Epithelial cell of esophagus (primary cell): ENCODE measurements around the gene SLC44A2.
A peak's percentile ranks its signal among the peaks of the same experiment; 100 is the strongest.

ENCODE experiments used
- DNase-seq: peaks from one replicate; pipeline ENCODE4 v3.0.0; 2010; ENCODE audit warnings: low read depth
- H3K4me3 ChIP-seq: 2 replicates; pipeline ENCODE4 v1.5.1; 2011; ENCODE audit warnings: mild to moderate bottlenecking, low read length, control low read depth
- TF ChIP-seq, protein P1 (sequence below): IDR thresholded peaks from 2 replicates; pipeline ENCODE4 v1.5.1; 2011; ENCODE audit warnings: low read depth, mild to moderate bottlenecking, low read length, control low read depth, inconsistent platforms; ENCODE audit not compliant: insufficient read depth; ENCODE audit errors: missing control alignments

Gene SLC44A2

DNA sequence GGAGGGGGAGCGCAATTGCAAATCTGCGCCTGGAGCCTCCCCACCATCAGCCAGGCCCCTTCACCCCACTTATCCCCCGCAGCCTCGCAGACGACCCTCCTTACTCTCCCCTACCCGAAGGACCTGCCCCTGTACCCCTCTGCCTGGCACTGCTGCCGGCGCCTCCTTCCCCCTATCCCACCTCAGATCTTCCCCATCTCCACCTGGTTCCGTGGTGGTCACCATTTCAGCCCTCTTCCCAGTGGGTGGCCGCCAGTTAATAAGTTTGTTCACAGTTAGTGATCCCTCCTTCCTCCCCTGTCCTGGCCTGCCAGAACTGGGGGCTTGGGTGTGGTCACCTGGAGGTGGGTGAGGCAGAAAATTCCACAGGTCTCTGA lies 397 bp downstream of the SLC44A2 start:
- no peak for DNase-seq
- H3K4me3 ChIP-seq: peak overlapping the region; percentile 83
- TF ChIP-seq, protein P1, sequence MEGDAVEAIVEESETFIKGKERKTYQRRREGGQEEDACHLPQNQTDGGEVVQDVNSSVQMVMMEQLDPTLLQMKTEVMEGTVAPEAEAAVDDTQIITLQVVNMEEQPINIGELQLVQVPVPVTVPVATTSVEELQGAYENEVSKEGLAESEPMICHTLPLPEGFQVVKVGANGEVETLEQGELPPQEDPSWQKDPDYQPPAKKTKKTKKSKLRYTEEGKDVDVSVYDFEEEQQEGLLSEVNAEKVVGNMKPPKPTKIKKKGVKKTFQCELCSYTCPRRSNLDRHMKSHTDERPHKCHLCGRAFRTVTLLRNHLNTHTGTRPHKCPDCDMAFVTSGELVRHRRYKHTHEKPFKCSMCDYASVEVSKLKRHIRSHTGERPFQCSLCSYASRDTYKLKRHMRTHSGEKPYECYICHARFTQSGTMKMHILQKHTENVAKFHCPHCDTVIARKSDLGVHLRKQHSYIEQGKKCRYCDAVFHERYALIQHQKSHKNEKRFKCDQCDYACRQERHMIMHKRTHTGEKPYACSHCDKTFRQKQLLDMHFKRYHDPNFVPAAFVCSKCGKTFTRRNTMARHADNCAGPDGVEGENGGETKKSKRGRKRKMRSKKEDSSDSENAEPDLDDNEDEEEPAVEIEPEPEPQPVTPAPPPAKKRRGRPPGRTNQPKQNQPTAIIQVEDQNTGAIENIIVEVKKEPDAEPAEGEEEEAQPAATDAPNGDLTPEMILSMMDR: no peak

DNA sequence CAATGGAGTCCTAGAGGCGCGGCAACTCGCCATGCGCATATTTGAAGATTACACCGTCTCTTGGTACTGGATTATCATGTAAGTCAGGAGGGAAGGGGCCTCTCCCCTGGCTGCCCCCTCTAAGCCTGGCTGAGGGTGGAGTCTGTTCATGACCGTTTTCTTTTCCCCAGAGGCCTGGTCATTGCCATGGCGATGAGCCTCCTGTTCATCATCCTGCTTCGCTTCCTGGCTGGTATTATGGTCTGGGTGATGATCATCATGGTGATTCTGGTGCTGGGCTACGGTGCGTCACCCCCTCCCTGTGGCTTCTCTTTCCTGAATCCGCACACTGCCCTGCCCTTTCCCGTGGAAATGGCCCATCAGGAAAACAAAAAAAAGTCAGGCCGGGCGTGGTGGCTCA lies 6.5 kb downstream of the SLC44A2 start:
- TF ChIP-seq, protein P1: no peak
- no peak for DNase-seq
- no peak overlapping the region for H3K4me3 ChIP-seq

DNA sequence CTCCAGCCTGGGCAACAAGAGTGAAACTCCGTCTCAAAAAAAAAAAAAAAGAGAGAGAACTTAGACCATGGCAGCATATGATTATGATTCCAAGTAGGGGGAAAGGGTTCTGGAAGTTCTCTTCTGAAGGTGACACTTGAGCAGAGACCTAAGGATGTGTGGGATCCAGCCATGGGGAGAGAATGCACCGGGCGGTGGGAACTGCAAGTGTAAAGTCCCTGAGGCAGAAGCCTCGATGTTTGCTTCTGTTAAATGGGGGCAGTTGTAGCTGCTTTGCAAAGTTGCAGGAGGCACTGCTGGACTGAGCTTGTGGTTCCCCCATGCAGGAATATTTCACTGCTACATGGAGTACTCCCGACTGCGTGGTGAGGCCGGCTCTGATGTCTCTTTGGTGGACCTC lies 9.1 kb downstream of the SLC44A2 start:
- DNase-seq: no peak
- TF ChIP-seq, protein P1: no peak
- H3K4me3 ChIP-seq: no peak overlapping the region

DNA sequence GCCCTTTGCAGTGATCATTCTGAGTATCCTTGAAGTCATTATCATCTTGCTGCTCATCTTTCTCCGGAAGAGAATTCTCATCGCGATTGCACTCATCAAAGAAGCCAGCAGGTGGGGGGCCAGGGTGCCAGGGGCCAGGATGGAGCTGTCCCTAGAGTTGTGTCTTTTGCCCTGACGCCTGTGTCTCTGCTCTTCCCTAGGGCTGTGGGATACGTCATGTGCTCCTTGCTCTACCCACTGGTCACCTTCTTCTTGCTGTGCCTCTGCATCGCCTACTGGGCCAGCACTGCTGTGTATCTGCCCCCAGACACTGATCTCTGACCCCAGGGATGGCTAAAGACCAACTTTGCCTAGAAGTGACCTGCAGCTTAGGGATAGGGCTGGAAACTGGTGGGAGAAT lies 9.6 kb downstream of the SLC44A2 start:
- no peak overlapping the region for H3K4me3 ChIP-seq
- no peak for DNase-seq
- TF ChIP-seq, protein P1: no peak

DNA sequence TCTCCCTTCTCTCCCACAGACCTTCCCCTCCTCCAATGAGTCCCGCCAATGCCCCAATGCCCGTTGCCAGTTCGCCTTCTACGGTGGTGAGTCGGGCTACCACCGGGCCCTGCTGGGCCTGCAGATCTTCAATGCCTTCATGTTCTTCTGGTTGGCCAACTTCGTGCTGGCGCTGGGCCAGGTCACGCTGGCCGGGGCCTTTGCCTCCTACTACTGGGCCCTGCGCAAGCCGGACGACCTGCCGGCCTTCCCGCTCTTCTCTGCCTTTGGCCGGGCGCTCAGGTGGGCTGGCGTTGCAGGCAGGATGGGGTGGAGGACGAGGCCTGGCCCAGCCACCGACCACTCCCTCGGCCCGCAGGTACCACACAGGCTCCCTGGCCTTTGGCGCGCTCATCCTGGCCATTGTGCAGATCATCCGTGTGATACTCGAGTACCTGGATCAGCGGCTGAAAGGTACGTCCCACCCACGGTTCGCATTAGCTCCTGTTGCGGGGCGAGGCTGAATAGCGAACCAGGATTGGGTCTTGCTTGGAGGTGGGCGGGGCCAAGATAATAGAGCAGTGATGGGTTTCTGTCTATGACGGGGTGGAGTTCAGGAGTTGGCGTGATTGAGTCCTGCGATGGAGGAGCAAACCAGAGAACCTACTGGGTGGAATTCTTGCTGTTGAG lies 11.1 kb downstream of the SLC44A2 start:
- H3K4me3 ChIP-seq: no peak overlapping the region
- TF ChIP-seq, protein P1: no peak
- no peak for DNase-seq

DNA sequence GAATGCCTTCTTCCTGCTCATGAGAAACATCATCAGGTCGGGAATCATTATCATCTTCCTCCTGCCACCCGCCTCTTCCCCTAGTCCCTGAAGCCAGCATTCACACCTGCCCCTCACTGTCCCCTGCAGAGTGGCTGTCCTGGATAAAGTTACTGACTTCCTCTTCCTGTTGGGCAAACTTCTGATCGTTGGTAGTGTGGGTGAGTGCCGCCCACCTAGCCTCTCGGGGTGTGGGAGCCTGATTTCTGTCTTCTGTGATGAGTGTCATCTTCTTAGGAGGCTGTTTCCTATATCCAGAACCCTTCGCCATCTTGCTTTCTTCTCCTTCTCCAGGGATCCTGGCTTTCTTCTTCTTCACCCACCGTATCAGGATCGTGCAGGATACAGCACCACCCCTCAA lies 12.5 kb downstream of the SLC44A2 start:
- TF ChIP-seq, protein P1: no peak

DNA sequence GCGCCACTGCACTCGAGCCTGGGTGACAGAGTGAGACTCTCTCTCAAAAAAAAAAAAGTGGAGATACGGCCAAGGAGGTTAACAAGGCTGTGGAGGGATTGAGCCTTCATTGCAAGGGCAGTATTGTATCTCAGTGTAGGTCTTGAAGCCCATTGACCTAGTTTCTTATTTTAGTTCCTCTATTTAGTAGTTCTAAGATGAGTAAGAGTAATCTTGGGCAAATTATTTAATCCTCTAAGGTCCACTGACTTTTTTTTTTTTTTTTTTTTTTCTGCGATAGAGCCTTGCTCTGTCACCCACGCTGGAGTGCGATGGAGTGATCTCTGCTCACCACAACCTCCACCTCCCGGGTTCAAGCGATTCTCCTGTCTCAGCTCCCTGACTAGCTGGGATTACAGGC lies 14.5 kb downstream of the SLC44A2 start:
- TF ChIP-seq, protein P1: no peak
- no peak for DNase-seq
- H3K4me3 ChIP-seq: no peak overlapping the region

More for the DNA sequence above, 12.5 kb downstream of the SLC44A2 start:
- no peak overlapping the region for H3K4me3 ChIP-seq
- DNase-seq: no peak
